ENCODE measurements around the gene PBX4.

DNA sequence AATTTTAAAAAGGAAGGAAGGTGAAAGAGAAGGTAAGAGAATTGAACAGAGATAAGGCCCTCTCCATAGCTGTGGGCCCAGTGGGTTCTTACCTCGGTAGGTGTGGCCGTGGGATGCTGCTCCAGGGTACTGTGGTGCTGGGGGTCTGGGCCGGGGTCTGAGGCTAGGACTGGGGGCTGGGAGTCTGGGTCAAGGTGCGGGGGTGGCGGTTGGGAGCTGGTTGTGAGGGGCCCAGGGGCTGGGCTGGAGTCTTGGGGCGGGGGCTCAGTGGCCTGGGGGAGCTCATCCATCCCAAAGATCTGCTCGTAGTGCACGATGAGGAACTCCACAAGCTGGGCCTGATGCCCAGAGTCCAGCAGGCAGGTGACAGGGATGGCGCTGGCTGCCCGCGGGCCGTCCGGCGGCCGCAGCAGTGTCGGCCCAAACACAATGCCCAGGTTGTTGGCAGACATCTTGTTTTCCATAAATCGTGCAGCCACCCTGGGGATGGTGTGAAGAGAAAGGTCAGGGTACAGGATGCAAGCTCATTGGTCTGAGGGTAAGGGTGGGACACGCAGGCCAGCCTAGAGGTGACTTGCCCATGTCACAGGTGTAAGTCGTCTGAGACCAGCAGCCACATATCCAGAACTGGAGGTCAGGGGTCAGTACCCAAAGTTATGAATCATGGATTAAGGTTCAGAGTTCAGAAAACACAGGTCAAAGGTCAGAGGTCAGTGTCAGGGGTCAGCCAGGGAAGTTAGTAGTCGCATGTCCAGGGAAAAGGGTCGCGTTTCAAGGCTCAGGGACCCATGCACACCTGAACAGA is 15.4 kb upstream of the PBX4 start:
- TF ChIP-seq POLR2AphosphoS5 (IDR thresholded peaks at IDR 0.05; ENCODE audit: low read depth, low read length) (no peak), POLR2A (IDR thresholded peaks at IDR 0.05; ENCODE audit: low read depth, low read length) (no peak)
